Fibroblast of skin of right quadriceps (primary cell): ENCODE results near the gene ANKRD12.
"Not testable (repeated sequence)": the region's sequence is repeated elsewhere in the genome, so short reads cannot be mapped to it uniquely, and the experiment has no call there.

ENCODE experiments used
- DNase-seq: peaks from one replicate; pipeline ENCODE4 v3.0.0-alpha.2; 2013

Gene ANKRD12

GRCh38 chr18:9147440-9148202 lies 11.0 kb downstream of the ANKRD12 start:
- peak; percentile 72 for DNase-seq

DNA sequence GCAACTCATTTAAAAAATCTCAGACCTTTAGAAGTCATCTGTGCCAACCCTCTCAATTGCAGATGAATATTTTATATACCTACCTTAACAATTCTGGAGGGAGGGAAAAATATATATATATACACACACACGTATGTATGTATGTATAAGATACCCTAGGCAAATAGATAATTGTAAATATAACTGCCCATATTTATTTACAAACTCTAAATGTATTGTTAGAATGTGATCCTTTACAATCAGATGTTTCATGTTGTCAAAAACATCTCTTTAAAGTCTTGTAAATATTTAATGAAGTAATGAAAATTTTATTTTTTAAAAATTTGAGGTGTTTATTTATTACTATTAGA lies 11.6 kb downstream of the ANKRD12 start:
- no peak for DNase-seq

GRCh38 chr18:9150121-9150520 lies 13.5 kb downstream of the ANKRD12 start:
- no peak for DNase-seq

- DNase-seq: no peak
Measured at GRCh38 chr18:9153256-9153655, 16.7 kb downstream of the ANKRD12 start.

GRCh38 chr18:9156604-9157249 lies 20.1 kb downstream of the ANKRD12 start:
- no peak for DNase-seq

DNA sequence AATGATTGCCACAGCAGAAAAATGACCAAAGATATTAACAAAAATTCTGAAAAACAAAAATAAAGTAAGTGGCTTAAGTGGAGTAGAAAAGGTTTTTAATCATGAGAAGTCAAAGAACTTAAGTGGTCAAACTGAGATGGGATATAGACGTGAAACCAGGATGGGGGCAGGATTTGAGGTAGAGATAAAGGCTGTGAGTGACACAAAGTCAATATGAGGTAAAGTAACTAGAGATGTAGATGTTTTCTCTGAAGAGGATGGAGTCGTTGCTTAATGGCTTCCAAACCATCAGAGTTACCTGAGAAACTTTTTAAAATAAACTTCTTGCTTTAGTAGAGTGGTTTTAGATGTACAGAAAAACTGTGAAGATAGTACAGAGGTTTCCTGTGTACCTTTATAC lies 21.2 kb downstream of the ANKRD12 start:
- DNase-seq: no peak

GRCh38 chr18:9160014-9160413 lies 23.4 kb downstream of the ANKRD12 start:
- no peak for DNase-seq

DNA sequence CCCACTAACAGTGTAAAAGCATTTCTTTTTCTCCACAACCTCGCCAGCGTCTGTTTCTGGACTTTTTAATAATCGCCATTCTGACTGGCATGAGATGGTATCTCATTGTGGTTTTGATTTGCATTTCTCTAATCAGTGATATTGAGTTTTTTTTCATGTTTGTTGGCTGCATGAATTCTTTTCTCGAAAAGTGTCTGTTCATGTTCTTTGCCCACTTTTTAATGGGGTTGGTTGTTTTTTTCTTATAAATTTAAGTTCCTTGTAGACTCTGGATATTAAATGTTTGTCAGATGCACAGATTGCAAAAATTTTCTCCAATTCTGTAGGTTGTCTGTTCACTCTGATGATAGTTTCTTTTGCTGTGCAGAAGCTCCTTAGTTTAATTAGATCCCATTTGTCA lies 26.1 kb downstream of the ANKRD12 start:
- not testable (repeated sequence) for DNase-seq

GRCh38 chr18:9164149-9164548 lies 27.6 kb downstream of the ANKRD12 start:
- not testable (repeated sequence) for DNase-seq

DNA sequence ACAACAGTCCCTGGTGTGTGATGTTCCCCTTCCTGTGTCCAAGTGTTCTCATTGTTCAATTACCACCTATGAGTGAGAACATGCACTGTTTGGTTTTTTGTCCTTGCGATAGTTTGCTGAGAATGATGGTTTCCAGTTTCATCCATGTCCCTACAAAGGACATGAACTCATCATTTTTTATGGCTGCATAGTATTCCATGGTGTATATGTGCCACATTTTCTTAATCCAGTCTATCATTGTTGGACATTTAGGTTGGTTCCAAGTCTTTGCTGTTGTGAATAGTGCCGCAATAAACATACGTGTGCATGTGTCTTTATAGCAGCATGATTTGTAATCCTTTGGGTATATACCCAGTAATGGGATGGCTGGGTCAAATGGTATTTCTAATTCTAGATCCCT lies 29.3 kb downstream of the ANKRD12 start:
- not testable (repeated sequence) for DNase-seq

GRCh38 chr18:9169515-9169914 lies 32.9 kb downstream of the ANKRD12 start:
- DNase-seq: not testable (repeated sequence)

DNA sequence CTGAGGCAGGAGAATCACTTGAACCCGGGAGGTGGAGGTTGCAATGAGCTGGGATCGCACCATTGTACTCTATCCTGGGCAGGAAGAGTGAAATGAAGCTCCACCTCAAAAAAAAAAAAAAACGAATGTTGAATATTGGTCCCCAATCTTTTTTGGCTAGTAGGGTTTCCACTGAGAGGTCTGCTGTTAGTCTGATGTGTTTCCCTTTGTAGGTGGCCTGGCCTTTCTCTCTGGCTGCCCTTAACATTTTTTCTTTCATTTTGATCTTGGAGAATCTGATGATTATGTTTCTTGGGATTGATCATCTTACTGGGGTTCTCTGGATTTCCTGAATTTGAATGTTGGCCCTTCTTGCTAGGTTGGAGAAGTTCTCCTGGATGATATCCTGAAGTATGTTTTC lies 35.3 kb downstream of the ANKRD12 start:
- not testable (repeated sequence) for DNase-seq

- no peak for DNase-seq
Measured at GRCh38 chr18:9172506-9173127, 36.0 kb downstream of the ANKRD12 start.

DNA sequence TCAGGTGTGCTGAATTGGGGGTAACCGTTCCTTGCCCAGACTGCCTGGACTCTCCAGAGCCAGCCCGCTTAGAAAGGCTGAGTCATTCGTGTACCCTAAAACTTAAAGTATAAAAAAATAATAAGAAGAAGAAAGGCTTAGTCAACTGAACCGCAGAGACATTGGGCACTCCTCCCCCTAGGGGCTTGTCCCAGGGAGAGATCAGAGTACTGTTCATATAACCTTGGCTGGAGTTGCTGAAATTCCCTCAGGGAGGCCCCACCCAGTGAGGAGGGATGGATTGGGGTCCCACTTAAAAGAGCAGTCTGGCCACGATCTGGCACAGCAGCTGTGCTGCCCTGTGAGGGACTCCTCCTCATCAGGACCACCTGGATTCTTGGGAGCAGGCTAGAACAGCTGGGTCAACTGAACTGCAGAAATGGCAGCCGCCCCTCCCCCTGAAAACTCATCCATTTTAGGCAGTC lies 37.2 kb downstream of the ANKRD12 start:
- no peak for DNase-seq

GRCh38 chr18:9174302-9174701 lies 37.7 kb downstream of the ANKRD12 start:
- no peak for DNase-seq

GRCh38 chr18:9175115-9175514 lies 38.5 kb downstream of the ANKRD12 start:
- DNase-seq: no peak

GRCh38 chr18:9177031-9177430 lies 40.5 kb downstream of the ANKRD12 start:
- DNase-seq: no peak

DNA sequence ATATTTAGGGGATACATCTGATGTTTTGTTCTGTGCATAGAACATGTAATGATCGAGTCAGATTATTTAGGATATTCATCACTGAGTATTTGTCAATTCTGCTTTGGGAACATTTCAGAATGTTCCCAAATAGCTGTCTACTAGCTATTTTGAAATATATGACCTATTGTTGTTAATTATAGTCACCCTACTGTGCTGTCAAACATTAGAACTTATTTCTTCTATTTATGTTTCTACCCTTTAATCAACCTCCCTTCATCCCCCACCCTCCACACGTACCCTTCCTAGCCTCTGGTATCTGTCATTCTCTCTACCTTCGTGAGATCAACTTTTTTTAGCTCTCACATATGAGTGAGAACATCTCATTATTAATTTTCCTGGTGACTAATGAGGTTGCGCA lies 40.9 kb downstream of the ANKRD12 start:
- DNase-seq: no peak

DNA sequence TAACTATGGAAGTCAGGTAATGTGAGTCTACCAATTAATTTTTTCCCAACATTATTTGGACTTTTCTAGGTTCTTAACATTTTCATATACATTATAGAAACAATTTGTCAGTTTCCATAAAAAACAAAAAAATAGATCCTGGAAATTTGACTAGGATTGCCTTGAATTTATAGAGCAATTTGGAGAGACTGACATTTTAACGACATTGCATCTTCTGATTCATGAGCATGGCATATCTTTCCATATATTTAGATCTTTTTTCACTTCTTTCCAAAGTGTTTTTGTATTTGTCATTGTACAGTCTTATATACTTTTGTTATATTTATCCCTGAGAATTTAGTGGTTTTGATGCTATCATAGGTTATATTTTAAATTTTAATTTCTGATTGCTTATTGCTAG lies 42.0 kb downstream of the ANKRD12 start:
- no peak for DNase-seq

GRCh38 chr18:9181275-9181674 lies 44.7 kb downstream of the ANKRD12 start:
- DNase-seq: no peak

- no peak for DNase-seq
Measured at GRCh38 chr18:9182852-9183399, 46.3 kb downstream of the ANKRD12 start.

- no peak for DNase-seq
Measured at GRCh38 chr18:9184998-9185613, 48.5 kb downstream of the ANKRD12 start.
